ENCODE results near the gene PTPN7.
"Not testable (repeated sequence)": the region's sequence is repeated elsewhere in the genome, so short reads cannot be mapped to it uniquely, and the experiment has no call there.

Gene PTPN7

DNA sequence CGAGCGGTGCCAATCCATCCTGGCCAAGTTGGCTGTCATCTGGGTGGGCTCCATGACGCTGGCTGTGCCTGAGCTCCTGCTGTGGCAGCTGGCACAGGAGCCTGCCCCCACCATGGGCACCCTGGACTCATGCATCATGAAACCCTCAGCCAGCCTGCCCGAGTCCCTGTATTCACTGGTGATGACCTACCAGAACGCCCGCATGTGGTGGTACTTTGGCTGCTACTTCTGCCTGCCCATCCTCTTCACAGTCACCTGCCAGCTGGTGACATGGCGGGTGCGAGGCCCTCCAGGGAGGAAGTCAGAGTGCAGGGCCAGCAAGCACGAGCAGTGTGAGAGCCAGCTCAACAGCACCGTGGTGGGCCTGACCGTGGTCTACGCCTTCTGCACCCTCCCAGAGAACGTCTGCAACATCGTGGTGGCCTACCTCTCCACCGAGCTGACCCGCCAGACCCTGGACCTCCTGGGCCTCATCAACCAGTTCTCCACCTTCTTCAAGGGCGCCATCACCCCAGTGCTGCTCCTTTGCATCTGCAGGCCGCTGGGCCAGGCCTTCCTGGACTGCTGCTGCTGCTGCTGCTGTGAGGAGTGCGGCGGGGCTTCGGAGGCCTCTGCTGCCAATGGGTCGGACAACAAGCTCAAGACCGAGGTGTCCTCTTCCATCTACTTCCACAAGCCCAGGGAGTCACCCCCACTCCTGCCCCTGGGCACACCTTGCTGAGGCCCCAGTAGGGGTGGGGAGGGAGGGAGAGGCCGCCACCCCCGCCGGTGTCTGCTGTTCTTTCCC is 32.4 kb downstream of the PTPN7 start:
- DNase-seq = no peak

DNA sequence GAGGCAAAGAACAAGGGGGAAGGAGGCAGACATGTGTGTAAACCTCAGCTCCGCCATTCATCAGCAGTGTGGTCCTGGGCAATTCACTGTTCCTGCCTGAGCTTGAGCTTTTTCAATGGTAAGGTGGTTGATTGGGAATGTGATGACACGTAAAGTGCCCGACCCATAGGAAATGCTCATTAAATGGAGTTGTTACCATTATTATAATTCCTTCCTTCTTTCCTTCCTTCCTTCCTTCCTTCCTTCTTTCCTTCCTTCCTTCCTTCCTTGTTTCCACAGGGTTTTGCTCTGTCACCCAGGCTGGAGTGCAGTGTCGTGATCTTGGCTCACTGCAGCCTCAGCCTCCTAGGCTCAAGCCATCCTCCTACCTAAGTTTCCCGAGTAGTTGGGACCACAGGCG is 33.3 kb downstream of the PTPN7 start:
- DNase-seq = no peak

DNA sequence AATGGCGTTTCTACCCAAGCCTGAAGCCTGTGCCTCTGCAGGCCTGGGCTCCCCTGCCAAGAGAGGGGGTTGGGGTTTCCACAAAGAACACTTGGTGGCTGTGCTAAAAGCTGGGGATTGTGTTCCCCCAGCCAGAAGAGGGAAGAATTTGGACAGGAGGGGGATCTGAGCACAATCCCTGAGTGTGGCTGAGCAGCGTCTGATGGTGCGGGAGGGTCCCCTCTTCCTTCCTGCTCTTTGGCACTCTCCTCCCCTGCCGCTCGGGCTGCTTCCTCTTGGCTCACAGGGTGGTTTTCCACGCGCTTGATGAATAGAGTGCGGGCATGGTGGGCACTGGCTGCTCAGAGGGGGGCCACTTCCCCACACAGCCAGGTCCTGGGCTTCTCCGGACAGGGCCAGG is 34.0 kb downstream of the PTPN7 start:
- DNase-seq = no peak

DNA sequence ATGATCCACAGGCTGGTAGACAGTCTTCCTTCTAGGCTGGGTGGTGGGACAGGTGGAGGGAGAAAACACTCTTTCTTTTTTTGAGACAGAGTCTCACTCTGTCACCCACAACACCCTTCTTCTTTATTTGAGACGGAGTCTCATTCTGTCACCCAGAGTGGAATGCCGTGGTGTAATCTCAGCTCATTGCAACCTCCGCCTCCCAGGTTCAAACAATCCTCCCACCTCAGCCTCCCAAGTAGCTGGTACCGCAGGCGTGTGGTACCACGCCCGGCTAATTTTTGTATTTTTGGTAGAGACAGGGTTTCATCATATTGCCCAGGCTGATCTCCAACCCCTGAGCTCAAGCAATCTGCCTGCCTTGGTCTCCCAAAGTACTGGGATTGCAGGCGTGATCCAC is 34.8 kb downstream of the PTPN7 start:
- no peak for DNase-seq

DNA sequence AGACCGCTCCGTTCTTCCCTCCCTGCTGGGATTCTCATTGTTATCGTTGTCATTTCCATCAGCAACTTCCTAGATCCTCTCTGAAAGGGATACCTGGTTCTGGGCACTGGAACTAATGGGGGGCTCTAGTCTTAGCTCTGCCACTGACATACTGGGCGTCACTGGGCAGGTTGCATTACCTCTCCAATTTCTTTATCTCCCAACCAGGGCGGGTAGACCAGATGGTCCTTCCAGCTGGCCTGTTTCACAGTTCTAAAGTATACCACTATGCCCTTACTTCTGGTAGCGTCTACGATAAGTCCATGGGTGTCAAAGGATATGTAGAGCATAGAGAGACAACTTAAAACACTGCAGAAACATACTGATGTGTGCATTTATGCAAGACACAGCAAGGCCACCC is 36.3 kb downstream of the PTPN7 start:
- DNase-seq = no peak

DNA sequence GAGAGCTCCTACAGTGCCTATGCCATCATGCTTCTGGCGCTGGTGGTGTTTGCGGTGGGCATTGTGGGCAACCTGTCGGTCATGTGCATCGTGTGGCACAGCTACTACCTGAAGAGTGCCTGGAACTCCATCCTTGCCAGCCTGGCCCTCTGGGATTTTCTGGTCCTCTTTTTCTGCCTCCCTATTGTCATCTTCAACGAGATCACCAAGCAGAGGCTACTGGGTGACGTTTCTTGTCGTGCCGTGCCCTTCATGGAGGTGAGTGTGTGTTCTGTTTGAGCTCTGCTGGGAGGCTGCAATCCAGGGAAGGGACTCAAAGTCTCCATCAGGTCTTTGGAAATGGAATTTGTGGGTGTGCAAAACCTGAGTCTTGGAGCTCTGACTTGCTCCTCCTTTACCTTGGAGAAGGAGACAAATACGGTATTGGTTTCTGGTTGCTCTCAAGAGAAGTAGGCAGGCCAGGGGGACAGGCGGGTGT is 37.0 kb downstream of the PTPN7 start:
- DNase-seq = no peak

DNA sequence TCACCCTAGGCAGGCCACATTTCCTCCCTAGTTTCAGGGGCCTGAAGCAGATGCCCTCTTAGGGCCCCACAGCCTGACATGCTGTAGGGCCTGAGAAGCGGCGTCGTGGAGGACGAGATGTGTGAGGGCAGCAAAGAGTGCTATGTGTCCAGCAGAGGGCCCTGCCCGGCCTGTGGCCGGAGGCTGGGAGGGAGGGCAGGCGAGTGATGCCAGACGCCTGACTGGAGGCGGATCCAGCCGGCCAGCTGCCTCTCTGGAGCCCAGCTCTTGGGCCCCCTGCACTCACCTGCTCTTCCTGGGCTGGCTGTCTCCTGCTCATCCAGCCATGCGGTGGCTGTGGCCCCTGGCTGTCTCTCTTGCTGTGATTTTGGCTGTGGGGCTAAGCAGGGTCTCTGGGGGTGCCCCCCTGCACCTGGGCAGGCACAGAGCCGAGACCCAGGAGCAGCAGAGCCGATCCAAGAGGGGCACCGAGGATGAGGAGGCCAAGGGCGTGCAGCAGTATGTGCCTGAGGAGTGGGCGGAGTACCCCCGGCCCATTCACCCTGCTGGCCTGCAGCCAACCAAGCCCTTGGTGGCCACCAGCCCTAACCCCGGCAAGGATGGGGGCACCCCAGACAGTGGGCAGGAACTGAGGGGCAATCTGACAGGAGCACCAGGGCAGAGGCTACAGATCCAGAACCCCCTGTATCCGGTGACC is 37.6 kb downstream of the PTPN7 start, which contains the start of gene GPR37L1:
Gene GPR37L1 (plus strand): TSS at position 279 of the 697 bp plus-strand sequence. CDS start 47 bp downstream, at position 326.
- no peak for DNase-seq

DNA sequence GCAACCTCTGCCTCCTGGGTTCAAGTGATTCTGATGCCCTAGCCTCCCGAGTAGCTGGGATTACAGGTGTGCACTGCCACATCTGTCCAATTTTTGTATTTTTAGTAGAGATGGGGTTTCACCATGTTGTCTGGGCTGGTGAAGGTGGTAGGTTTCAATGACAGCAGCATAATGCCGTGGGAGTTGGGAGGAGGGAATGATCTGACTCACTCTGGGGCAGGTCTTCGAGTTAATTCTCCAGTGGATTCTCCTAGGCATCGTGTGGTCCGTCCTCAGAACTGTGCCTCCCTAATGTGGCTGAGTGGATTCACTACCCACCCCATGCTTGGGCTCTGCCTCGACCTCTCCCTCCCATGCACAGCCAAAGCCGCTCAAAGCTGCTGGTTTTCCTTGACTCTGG is 39.4 kb downstream of the PTPN7 start:
- no peak for DNase-seq

DNA sequence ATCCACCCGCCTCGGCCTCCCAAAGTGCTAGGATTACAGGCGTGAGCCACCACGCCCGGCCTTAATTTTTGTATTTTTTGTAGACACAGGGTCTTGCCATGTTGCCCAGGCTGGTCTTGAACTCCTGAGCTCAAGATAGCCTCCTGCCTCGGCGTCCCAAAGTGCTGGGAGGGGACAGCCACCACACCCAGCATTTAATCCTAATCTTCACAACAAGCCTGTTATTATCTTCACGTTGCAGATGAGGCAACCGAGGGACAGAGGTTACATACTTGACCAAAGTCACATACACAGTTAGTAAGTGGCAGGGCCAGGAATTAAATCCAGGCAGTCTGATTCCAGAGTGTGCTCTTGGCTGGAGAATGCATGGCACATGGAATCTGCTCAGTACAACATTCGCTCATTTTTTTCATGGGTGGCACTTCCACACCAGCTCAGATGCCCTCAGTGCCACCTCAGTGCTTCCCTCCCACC is 42.5 kb downstream of the PTPN7 start:
- no peak for DNase-seq

DNA sequence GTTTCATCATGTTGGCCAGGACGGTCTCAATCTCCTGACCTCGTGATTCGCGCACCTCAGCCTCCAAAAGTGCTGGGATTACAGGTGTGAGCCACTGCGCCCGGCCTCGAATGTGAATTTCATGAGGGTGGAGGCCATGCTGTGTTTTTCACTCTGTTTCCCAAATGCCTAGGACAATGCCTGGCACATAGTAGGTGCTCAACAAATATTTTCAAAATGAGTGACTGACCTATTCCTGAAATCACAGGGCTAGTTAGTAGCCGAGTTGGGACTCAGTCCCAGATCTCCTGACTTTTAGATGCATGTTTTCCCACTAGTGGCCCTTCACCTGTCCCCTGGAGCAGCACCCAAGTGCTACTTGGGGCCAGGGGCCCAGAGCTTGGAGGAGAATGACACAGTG is 44.1 kb downstream of the PTPN7 start:
- no peak for DNase-seq

DNA sequence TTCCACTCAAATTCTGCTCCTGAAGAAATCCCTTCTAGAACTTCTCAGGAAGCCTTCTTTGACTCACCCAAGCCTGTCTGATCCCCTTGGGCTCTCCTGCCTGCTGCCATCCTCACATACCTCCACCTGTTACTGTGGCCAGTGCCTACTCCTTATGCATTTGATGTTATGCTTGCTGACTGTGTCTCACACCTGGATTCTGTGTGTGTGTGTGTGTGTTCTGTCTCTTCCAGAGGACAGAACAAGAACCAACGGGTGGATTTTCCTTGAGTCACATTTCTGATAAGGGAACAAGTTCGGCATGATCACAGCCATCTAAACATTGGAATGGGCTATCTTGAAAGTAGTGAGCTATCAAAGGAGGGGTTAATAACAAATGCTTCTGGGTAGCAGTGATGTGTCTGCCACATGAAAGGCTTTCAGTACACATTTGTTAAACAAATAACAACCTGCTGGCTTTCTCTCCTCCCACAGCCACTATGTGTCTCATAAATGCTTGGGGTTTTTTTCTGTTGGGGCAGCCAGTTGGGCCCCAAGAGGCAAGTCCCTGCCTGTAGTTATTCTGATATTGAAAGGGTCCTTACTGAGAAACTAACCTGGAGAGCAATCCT is 46.6 kb downstream of the PTPN7 start:
- DNase-seq = no peak

DNA sequence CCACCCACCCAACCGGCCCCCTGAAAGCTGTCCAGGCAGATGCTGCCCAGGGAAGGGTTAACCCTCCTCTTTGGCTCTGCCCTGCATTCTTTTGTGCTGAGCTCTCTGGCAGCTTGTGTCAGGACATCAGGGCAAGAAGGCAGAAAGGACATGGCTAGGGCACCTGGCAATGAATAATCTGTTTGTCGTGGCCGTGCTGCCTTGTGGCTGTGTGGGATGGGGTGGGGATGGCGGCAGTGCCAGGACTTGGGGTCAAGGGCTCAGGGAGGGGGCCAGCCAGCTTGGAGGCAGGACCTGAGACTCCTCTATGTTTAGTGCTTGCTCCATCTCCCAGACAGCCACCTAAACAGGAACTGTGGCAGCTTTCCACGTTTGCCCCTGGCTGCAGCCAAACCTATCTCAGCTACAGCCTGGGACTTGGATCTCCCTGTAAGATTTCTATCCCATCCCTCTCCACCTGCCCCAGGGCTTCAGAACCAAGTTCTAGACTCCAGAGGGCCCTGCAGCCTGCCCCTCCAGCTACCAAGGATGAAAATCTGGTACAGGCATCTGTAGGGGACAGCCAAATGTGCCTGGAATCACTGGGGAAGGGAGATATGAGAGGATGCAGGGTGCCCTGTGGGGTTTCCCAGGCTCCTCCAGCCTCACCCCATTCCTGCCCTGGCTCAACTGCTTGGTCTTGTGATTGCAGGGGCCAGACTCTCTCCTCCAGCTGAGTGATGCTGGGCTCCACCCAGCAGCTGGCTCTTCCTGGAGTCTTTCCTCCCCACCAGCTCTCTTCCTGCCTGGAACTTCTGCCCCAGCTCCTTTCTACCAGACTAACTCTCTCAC is 47.3 kb downstream of the PTPN7 start:
- no peak for DNase-seq

DNA sequence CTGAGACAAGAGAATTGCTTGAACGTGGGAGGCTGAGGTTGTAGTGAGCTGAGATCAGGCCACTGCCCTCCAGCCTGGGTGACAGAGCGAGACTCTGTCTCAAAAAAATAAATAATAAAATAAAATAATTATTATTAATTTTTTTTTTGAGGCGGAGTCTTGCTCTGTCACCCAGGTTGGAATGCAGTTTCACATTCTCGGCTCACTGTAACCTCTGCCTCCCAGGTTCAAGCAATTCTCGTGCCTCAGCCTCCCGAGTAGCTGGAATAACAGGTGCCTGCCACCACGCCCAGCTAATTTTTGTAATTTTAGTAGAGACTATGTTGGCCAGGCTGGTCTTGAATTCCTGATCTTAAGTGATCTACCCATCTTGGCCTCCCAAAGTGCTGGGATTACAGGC is 48.8 kb downstream of the PTPN7 start:
- not testable (repeated sequence) for DNase-seq

DNA sequence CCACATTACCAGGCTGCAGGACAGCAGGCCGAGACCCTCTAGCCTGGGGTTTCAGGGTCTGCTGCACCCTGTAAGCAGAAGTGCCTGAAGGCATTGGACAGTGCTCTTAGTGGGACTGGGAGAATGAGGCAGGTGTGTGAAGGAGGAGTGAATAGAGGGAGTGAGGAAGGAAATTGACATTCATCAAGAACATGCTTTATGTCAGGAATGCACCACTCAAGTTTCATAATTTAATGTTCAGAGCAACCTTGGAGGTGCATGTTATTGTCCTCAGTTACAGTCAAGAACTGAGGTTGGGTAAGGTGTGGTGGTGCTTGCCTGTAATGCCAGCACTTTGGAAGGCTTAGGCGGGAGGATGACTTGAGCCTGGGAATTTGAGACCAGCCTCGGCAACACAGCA is 49.4 kb downstream of the PTPN7 start:
- no peak for DNase-seq

DNA sequence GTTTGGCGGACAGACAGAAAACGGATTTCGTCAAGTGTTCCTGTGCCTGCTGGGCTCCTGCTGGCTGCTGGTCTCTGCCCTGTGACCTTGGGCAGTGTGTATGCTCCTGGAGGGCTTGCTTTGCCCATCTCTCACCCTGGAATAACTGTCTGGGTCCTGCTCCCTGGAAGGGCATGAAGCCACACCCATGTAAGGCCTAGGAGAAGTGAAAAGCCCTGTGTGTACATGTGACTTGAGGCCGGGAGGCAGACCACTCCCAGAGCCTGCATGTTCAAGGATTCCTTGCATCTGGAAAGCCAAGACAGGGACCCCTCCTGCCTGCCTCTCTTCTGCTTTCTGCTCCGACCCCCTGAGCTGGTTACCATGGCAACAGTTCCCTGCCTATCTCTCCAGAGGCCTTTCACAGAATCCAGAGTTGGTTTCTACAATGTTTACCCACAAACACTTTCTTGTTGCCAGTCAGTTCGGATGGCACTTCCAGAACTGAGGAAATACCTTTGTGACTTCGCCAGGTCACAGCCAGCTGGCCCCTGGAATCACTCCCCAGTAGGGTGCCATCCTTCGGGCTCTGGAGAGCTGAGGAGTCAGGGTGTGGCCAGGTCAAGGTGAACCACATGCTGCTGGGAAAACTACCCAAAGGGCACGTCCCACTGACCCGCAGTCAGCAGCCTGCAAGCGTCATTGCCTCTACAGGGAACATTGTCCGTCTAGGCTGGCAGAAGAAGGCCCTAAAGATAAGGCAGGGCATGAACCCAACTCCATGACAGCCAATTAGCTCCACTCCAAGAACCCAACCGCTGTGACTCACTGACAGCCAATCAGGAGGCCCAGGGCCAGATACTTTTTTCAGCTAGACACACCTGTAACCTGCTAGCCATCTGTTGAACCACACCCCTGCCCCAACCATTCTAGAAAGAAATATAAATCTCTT is 52.3 kb downstream of the PTPN7 start:
- no peak for DNase-seq

DNA sequence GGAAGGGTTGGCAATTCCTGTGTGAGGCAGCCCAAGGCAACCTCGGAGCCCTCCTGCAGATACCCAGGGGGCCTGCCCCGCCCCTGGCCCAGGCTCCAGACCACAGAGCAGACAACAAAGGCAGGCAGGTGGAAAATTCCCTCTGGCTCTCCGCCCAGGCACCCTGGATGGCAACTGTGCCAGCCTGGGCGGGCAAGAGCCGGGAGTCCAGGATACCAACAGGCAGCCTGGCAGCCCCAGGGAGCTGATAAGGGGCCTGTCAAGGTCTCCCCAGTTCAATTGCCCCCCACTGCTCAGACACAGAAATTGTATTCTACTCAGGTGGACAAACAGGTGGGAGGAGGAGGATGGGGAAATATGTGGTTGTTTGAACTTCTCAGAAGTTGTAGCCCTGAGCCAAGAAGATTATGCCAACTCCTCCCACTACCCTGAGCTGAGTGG is 53.1 kb downstream of the PTPN7 start:
- DNase-seq = no peak

DNA sequence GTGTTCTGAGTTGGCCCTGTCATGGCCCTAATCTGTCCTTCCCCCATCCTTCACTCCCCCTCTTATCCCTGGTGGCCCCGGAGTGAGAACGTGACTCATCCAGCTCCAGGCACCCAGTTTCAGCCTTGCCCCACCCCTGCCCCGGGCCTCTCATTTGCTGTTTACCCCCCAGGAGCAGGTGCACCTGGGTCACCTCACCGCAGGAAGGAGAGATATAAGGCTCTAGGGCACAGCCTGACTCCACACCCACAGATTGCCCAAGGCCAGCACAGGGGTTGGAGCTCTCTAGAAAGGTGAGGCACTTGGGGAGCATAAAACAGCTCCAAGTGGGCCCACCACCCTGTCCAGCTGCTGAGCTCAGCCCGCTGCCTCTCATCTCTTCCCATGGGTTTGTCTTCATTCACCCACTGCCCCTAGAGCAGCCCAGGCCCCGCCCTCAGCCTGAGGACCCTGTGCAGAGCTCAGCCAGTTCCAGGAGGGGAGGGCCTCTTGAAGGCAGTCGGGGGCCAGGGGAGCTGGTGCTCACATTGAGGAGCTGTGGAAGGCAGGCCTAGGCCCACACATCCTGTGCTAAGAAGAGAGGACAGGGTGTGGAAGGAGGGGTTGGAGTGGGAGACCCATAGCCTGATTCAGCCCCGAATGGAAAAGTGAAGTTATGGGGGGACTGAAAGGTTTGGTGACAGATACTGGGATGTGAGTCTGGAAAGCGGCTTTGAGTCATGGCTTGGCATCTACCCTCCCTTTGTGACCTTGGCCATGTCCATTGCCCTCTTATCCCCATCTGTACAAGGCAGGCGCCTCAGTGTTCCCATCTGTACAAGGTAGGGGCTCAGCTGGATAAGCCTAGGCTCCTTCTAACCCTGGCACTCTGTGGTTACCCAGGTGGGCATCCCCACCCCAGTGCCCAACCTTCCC is 53.8 kb downstream of the PTPN7 start:
- no peak for DNase-seq

DNA sequence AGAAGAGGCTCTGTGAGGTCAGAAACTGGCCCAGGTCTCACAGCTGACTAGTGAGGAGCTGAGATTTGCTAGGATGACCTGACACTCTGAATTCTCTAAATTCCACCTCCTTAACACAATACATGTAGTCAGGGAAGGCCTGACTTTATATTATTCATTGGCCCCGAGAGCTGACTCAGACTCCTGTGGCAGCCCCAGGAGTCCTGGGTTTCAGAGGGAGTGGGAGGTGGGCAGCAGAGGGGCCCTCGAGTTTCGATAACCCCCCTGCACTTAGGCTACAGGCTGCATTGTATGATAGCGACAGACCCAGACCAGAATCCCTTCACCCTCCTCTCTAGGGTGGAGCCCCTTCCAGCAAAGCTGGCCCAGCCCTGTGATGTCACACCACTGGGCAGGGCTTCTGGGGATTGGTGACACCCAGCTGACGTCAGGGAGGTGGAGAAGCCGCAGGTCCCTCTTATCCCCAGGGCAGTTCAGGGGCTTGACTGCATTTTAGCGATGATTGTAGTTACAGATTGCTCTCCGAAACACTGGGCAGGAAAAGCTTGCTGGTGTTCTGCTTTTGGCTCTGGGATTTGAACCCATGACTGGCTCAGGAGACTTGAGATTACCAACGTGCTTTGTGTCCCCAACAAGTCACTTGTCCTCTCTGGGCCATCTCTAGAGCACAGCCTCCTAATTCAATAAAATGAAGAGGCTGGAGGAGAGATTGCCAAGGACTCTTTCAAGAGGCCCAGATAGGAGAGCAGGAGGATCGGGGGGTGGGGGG is 54.6 kb downstream of the PTPN7 start:
- no peak for DNase-seq

DNA sequence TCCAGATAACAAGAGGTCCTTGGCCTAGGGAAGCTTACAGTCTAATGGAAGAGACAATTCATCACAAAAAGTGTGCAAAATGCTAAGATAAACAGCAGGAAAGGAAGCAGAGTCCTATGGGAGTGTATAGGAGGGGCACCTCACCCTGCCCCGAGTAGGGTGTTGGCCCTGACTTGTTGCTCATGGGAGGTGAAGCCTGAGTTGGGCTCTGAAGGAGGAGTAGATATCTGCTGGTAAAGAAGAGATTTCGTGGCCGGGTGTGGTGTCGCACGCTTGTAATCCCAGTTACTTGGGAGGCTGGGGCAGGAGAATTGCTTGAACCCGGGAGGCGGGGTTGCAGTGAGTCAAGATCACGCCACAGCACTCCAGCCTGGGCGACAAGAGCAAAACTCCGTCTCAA is 56.3 kb downstream of the PTPN7 start:
- DNase-seq = no peak

DNA sequence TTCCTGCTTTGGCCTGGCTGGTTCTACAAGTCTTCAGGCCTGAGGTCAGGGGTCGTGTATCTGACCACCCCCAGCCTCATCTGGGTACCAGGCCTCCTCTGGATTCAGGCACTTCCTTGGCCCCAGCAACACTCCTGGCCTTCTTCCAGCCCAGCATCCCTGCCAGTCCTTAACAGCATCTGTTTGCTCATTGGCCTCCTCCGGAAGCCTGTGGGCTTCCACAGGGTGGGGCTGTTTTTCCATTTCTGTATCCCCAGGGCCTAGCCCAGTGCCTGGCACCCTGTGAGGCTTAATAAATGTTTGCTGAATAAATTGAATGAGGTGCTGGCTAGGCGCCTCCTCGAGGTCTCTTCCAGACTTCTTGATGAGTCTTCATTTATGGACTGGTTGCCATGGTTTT is 59.2 kb downstream of the PTPN7 start:
- DNase-seq = no peak
